Prostate gland (tissue), 2 donors: ENCODE results near the gene SH3GLB2. TPM values are rescaled to one million over a fixed set of nuclear protein-coding genes. Genes with fewer than 3 reads are reported as not detected.

Experiments used
- DNase-seq: peaks from one replicate; pipeline ENCODE4 v3.0.0-alpha.2; 2019; ENCODE audit warnings: low spot score
- H3K27ac ChIP-seq, 2 donors: fragments of 200-600 bp; sonication (generic); 2 replicates each; pipeline ENCODE4 v1.5.1; 2017 to 2019
- H3K27me3 ChIP-seq: fragments of 200-600 bp; sonication (generic); replicated peaks from 2 replicates; pipeline ENCODE4 v1.5.1; 2019; ENCODE audit not compliant: insufficient read depth
- H3K36me3 ChIP-seq, 2 donors: fragments of 200-600 bp; sonication (generic); 1 replicate in 1 of 2; 2 replicates in 1 of 2; pipeline versions ENCODE4 v1.5.1 to v1.8.1; 2017 to 2019
- H3K4me1 ChIP-seq: fragments of 200-600 bp; sonication (generic); replicated peaks from 2 replicates; pipeline ENCODE4 v1.5.1; 2019
- H3K4me3 ChIP-seq, 2 donors: fragments of 200-600 bp; sonication (generic); 2 replicates each; pipeline ENCODE4 v1.5.1; 2017 to 2019
- H3K9me3 ChIP-seq: fragments of 200-600 bp; sonication (generic); 2 replicates; pipeline ENCODE4 v1.5.1; 2017
- POLR2A ChIP-seq: fragments of 450-650 bp; IDR thresholded peaks from one replicate; pipeline ENCODE4 v1.6.1; 2016; ENCODE audit warnings: antibody characterized with exemption, mild to moderate bottlenecking
- POLR2AphosphoS5 ChIP-seq: sonication (generic); formaldehyde crosslinking; IDR thresholded peaks from one replicate; pipeline ENCODE4 v1.6.1; 2017; ENCODE audit warnings: antibody characterized with exemption
- whole genome bisulfite sequencing: methylation state at CpG from one replicate; pipeline ENCODE4 v1.1.5; 2018; 5-methylcytosine and 5-hydroxymethylcytosine counted together
- intact Hi-C: fragments of 100-400 bp; cut with DNase I; formaldehyde crosslinking; loops from one replicate; pipeline ENCODE4 v1.14.2; 2022
- total RNA-seq, 2 donors: library from RNA; depleted of rRNA; stranded (reverse); fragments of >200 nt; gene quantifications; one replicate each; pipeline ENCODE4 v1.1.0, GENCODE V29; 2016
- TF ChIP-seq, protein P1 (sequence below), 4 experiments: fragments of 200-600 bp in 2 of 4; fragments of 450-650 bp in 2 of 4; sonication (generic) in 2 of 4; IDR thresholded peaks; 1 replicate in 3 of 4; 2 replicates in 1 of 4; pipeline ENCODE4 v1.5.1; 2016 to 2019; ENCODE audit warnings: antibody characterized with exemption in 4 of 4, mild to moderate bottlenecking in 2 of 4, moderate library complexity in 2 of 4

SH3GLB2 gene
- total RNA-seq, 2 donors from 2014 or later: 113 to 178 TPM

DNA sequence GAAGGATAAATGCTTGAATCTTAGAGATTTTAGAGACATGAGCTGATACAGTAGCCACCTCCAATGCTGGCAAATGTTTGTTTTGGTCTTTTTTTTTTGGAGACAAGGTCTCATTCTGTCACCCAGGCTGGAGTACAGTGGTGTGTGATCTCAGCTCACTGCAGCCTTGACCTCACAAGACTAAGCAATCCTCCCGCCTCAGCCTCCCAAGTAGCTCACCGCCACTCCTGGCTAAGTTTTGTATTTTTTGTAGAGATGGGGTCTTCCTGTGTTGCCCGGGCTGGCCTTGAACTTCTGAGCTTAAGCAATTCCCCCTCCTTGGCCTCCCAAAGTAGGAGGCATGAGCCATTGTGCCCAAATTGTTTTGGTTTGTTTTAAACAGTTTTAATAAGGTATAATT is 46.0 kb upstream of the SH3GLB2 start:
- DNase-seq: no peak
- Histone ChIP-seq H3K4me1 (no peaks in the 10 kb centered on the region), H3K9me3 (no peaks in the 10 kb centered on the region), H3K4me3 (no peak overlapping the region), H3K27me3 (no peaks in the 10 kb centered on the region), H3K27ac (no peak overlapping the region), H3K36me3 (no peaks in the 10 kb centered on the region)
- 96% methylated on average over 3 of the region's 3 CpGs for WGBS
- TF ChIP-seq POLR2A (no peak), POLR2AphosphoS5 (no peak)
- TF ChIP-seq, protein P1, sequence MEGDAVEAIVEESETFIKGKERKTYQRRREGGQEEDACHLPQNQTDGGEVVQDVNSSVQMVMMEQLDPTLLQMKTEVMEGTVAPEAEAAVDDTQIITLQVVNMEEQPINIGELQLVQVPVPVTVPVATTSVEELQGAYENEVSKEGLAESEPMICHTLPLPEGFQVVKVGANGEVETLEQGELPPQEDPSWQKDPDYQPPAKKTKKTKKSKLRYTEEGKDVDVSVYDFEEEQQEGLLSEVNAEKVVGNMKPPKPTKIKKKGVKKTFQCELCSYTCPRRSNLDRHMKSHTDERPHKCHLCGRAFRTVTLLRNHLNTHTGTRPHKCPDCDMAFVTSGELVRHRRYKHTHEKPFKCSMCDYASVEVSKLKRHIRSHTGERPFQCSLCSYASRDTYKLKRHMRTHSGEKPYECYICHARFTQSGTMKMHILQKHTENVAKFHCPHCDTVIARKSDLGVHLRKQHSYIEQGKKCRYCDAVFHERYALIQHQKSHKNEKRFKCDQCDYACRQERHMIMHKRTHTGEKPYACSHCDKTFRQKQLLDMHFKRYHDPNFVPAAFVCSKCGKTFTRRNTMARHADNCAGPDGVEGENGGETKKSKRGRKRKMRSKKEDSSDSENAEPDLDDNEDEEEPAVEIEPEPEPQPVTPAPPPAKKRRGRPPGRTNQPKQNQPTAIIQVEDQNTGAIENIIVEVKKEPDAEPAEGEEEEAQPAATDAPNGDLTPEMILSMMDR (IDR thresholded peaks at IDR 0.05): no peak
- intact Hi-C loops: no loop called here

DNA sequence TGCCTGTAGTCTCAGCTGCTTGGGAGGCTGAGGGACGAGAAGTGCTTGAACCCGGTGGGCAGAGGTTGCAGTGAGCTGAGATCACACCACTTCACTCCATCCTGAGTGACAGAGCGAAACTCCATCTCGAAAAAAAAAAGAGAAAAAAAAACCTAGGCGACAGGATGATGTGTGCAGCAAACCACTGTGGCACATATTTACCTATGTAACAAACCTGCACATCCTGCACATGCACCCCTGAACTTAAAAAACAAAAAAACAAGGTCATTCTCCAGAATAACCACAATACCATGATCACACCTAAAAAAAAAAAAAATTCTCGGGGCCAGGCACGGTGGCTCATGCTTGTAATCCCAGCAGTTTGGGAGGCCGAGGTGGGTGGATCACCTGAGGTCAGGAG is 45.3 kb upstream of the SH3GLB2 start:
- intact Hi-C loops: no loop called here
- TF ChIP-seq, protein P1 (IDR thresholded peaks at IDR 0.05): no peak
- TF ChIP-seq POLR2AphosphoS5 (no peak), POLR2A (no peak)
- Histone ChIP-seq H3K4me1 (no peaks in the 10 kb centered on the region), H3K27ac (no peak overlapping the region), H3K4me3 (no peak overlapping the region), H3K27me3 (no peaks in the 10 kb centered on the region), H3K36me3 (no peaks in the 10 kb centered on the region), H3K9me3 (no peaks in the 10 kb centered on the region)
- WGBS: 88% methylated on average over 8 of the region's 8 CpGs
- DNase-seq: no peak

DNA sequence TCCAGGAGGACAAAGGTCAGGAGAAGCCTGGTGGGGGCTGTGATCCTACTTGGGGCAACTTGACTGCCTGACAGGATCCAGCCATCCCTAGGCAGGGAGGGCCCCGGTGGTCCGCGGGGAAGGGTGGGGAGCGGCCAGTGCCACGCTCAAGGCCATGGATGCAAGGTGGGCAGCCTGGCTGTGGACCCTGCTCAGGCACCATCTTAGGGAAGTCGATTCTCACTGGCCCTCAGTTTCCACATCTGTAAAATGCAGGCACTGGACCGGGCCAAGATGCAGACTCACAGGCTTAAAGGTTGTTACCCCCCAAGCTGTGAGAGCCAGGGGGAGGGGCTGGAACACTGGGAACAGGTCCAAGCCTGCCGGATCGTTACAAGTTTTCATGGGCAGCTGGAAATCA is 44.0 kb upstream of the SH3GLB2 start:
- Histone ChIP-seq H3K4me3 (no peak overlapping the region), H3K4me1 (no peaks in the 10 kb centered on the region), H3K9me3 (no peaks in the 10 kb centered on the region), H3K36me3 (no peaks in the 10 kb centered on the region), H3K27me3 (no peaks in the 10 kb centered on the region), H3K27ac (no peak overlapping the region)
- TF ChIP-seq POLR2A (no peak), POLR2AphosphoS5 (no peak)
- TF ChIP-seq, protein P1 (IDR thresholded peaks at IDR 0.05): no peak
- no peak for DNase-seq
- intact Hi-C loops: no loop called here
- WGBS: 58% methylated on average over 9 of the region's 9 CpGs

DNA sequence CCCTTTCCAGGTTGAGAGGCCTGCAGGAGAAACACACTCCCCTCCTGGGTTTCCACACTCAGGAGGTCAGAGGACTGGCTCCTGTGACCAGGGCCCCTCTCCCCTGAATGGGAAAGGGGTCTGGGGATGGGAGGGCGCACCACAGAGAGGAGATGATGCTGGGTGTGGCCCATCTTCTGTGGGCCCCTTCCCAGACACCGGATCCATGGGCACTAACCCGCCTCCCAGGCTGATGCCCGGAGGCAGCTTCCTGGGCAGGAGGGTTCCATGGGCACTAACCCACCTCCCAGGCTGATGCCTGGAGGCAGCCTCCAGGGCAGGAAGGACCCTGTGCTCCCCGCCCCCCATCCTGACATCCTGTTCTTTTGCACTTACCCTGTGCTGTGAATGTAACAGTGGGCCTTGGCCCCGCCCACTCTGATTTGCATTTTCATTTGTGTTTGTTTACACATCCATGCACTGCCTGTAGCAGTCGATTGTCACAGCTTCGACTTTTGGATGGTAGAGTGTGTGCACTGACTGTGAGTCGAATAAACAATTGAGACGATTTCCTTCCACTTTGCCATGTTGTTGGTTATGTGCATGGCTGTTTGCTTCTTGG is 43.5 kb upstream of the SH3GLB2 start:
- Histone ChIP-seq H3K9me3 (no peaks in the 10 kb centered on the region), H3K4me3 (no peak overlapping the region), H3K27ac (no peak overlapping the region), H3K27me3 (no peaks in the 10 kb centered on the region), H3K36me3 (no peaks in the 10 kb centered on the region), H3K4me1 (no peaks in the 10 kb centered on the region)
- intact Hi-C loops: no loop called here
- WGBS: 65% methylated on average over 10 of the region's 10 CpGs
- no peak for DNase-seq
- TF ChIP-seq POLR2AphosphoS5: no peak
- TF ChIP-seq POLR2A: no peak
- TF ChIP-seq, protein P1 (IDR thresholded peaks at IDR 0.05): no peak
